GM12873 (cell line): ENCODE measurements around the gene ARHGEF4.

Source experiments
- TF ChIP-seq, protein P1 (sequence below): IDR thresholded peaks from 2 replicates; pipeline ENCODE4 v1.5.1; 2012; ENCODE audit warnings: low read depth, mild to moderate bottlenecking, moderate library complexity, low read length, control low read depth; ENCODE audit not compliant: insufficient read depth; ENCODE audit errors: missing control alignments

The ARHGEF4 gene

DNA sequence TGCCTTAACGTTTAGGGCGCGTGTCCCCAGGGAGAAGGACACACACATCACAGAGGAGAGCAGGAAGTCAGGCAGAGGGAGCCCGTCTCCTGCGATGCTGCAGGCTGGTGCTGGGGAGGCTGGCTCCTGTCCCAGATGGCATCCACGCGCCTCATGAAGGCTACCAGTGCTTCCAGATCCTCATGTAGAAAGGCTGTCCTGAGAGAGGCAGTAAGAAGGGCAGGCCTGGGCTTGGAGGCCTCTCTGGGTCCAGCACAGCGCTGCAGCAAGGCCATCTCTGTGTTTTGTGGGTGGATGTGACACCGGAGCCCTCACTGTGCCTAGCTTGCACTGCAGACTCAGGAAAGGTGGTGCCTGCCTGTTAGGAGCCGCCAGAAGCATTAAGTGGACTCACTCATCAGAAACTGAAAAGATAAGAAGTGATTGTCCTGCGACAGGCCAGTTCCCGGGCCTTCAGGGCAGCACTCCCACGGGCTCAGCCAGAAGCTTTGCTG, 193.8 kb downstream of the ARHGEF4 start:
- TF ChIP-seq, protein P1, sequence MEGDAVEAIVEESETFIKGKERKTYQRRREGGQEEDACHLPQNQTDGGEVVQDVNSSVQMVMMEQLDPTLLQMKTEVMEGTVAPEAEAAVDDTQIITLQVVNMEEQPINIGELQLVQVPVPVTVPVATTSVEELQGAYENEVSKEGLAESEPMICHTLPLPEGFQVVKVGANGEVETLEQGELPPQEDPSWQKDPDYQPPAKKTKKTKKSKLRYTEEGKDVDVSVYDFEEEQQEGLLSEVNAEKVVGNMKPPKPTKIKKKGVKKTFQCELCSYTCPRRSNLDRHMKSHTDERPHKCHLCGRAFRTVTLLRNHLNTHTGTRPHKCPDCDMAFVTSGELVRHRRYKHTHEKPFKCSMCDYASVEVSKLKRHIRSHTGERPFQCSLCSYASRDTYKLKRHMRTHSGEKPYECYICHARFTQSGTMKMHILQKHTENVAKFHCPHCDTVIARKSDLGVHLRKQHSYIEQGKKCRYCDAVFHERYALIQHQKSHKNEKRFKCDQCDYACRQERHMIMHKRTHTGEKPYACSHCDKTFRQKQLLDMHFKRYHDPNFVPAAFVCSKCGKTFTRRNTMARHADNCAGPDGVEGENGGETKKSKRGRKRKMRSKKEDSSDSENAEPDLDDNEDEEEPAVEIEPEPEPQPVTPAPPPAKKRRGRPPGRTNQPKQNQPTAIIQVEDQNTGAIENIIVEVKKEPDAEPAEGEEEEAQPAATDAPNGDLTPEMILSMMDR: no peak

DNA sequence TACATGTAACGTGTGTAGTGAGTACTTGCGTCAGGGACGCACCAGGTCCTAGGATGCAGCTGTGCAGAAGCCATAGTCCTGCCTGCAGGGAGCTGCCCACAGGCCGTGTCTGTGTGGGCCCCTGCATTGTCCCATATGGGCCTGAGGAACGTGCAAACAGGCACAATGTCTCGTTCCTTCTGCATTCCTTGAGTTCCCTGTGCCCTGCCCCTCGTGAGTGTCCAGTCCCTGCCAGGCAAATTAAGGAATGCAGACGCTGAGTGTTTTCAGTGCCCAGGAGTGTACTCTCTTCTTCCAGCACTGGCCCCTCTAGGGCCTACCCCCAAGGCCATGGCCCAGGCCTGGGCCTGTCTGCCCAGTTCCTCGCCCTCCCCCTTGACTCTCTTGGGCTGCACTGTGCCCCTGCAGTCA, 194.7 kb downstream of the ARHGEF4 start:
- TF ChIP-seq, protein P1: no peak

DNA sequence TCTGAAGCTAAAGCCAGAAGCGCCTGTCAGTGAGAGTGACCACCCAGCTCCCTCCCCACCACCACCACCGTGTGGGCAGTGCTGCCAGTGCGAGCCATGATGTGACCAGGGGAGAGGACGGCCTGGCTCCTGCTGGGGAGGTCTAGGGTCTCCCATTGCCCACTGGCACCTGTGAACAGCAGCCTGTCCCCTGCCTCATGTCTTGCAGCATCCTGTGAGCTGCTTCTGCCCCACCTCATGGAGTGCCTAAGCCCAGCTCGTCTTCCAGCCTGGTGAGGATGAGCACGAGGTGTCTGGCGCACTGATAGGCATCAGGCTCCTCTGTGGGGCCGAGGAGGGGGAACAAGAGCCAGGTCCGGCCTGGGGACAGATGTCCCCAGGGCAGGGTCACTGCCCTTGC, 195.2 kb downstream of the ARHGEF4 start:
- TF ChIP-seq, protein P1: no peak

DNA sequence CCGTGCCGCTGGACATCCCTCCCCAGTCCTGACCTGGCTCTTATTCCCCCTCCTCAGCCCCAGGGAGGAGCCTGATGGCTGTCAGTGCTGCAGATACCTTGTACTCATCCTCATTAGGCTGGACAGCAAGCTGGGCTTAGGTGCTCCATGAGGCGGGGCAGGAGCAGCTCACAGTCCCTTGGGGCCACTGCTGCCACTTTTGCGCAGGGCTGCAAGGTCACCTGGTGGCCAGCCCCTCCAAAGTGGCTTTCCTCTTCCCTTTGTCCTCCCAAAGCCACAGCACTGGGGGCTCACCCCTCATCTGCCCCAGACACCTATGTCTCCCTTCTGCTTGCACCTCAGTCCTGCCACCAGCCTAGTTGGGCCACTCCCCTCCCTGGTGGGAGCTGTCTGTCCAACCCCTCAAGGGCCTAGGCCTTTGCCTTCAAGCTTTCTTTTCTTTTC, 195.7 kb downstream of the ARHGEF4 start:
- TF ChIP-seq, protein P1: no peak

GRCh38 chr2:131033786-131034121, 197.0 kb downstream of the ARHGEF4 start:
- TF ChIP-seq, protein P1: no peak

DNA sequence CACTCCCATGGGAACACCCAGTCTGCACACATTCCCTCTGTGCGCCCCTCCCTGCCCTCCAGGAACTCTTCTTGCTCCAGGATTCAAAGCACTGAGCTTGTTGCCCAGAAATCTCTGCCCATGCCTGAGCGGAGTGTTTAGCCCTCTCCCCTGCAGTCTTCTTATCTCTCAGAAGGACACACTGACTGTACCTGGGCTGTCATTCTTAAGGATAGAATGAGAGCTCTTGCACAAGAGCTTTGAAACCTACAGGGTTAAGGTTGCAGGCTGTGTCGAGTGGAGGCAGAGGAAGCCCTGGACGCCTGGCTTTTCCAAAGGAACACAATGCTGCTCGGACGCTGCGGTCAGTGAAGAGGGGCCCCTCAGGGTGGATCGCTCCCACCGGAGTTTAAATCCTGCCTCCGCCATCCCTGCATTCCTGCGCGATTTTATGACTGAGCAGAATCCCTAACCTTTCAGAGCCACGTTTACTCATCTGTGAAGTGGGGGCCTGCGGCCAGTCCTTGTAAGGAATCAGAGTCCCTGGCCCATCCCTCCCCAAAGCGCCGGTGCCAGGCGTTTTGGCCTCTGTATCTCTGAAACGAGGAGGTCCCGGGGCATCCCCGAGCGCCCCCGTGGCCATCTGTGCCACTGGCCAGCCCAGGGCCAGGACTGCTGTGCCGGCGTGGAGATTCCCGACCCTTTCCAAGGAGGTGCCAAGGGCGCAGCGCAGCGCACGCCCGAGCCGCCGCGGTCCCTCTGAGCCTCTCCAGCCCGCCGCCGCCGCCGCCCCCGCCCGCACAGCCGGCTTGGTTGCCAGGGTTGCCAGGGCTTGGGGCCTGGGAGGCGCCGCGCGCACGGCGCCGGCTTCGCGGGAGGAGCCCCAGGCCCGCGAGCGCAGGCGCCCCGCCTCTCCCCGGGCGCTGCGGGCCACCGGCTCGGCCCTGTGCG, 197.7 kb downstream of the ARHGEF4 start:
- TF ChIP-seq, protein P1: no peak

GRCh38 chr2:131035112-131035825, 198.6 kb downstream of the ARHGEF4 start:
- TF ChIP-seq, protein P1: no peak
